Measurements from ENCODE around the gene PC.

The PC gene

GRCh38 chr11:66964495-66964894 lies 6.3 kb upstream of the PC start:
- no peak for ATAC-seq

GRCh38 chr11:66962801-66963200 lies 4.6 kb upstream of the PC start:
- TF ChIP-seq RARB (CRISPR knock-in tag; IDR thresholded peaks at IDR 0.05) (no peak), CSRNP3 (CRISPR knock-in tag; IDR thresholded peaks at IDR 0.05) (no peak), ZNF8 (CRISPR knock-in tag; IDR thresholded peaks at IDR 0.05) (no peak), POU6F1 (CRISPR knock-in tag; IDR thresholded peaks at IDR 0.05; ENCODE audit: borderline replicate concordance, low read depth) (no peak), CREB5 (CRISPR knock-in tag; IDR thresholded peaks at IDR 0.05; ENCODE audit: low read depth) (no peak), TOX (CRISPR knock-in tag; IDR thresholded peaks at IDR 0.05; ENCODE audit: borderline replicate concordance) (no peak), TSHZ2 (CRISPR knock-in tag; IDR thresholded peaks at IDR 0.05) (no peak), SNAI2 (CRISPR knock-in tag; IDR thresholded peaks at IDR 0.05) (no peak), CSDC2 (CRISPR knock-in tag; IDR thresholded peaks at IDR 0.05) (no peak), OSR1 (CRISPR knock-in tag; IDR thresholded peaks at IDR 0.05) (no peak), ARNTL (CRISPR knock-in tag; IDR thresholded peaks at IDR 0.05; ENCODE audit: borderline replicate concordance, low read depth) (no peak)
- ATAC-seq = no peak

More at GRCh38 chr11:66964495-66964894, 6.3 kb upstream of the PC start:
- TF ChIP-seq ZFP3 (CRISPR knock-in tag; IDR thresholded peaks at IDR 0.05) (no peak), GLIS3 (CRISPR knock-in tag; IDR thresholded peaks at IDR 0.05) (no peak), ZFP30 (CRISPR knock-in tag; IDR thresholded peaks at IDR 0.05) (no peak), PPARA (CRISPR knock-in tag; IDR thresholded peaks at IDR 0.05; ENCODE audit: borderline replicate concordance) (no peak), POU6F1 (CRISPR knock-in tag; IDR thresholded peaks at IDR 0.05; ENCODE audit: borderline replicate concordance, low read depth) (no peak), ZNF8 (CRISPR knock-in tag; IDR thresholded peaks at IDR 0.05) (no peak), RARB (CRISPR knock-in tag; IDR thresholded peaks at IDR 0.05) (no peak), BACH2 (CRISPR knock-in tag; IDR thresholded peaks at IDR 0.05; ENCODE audit: borderline replicate concordance) (no peak), SNAI2 (CRISPR knock-in tag; IDR thresholded peaks at IDR 0.05) (no peak), PATZ1 (CRISPR knock-in tag; IDR thresholded peaks at IDR 0.05; ENCODE audit: borderline replicate concordance) (no peak), ESRRG (CRISPR knock-in tag; IDR thresholded peaks at IDR 0.05) (no peak), CSDC2 (CRISPR knock-in tag; IDR thresholded peaks at IDR 0.05) (no peak), ZNF70 (CRISPR knock-in tag; IDR thresholded peaks at IDR 0.05) (no peak), ISL1 (CRISPR knock-in tag; IDR thresholded peaks at IDR 0.05) (no peak), TOX (CRISPR knock-in tag; IDR thresholded peaks at IDR 0.05; ENCODE audit: borderline replicate concordance) (no peak)
